K562 (cell line): ENCODE data around the gene IL4R. TPM values are rescaled to one million over a fixed set of nuclear protein-coding genes. Genes with fewer than 3 reads are reported as not detected.

Source experiments
- ATAC-seq: fragments of 200-7000 bp; cut with Tn5 transposase; 3 replicates; pipeline ENCODE4 v1.9.1; 2020; ENCODE audit warnings: moderate library complexity
- BruUV-seq: library from RNA; stranded (reverse); fragments of 400-500 nt; replicated peaks from 2 replicates; lab custom pipeline; 2021; lab: Mats Ljungman, UMichigan
- CTCF ChIA-PET: fragments of 300-600 bp; formaldehyde crosslinking; extraction: SDS; loops from one replicate; lab custom pipeline; 2021; ENCODE audit warnings: low intra/inter-chr PET ratio; lab: Yijun Ruan, JAX
- POLR2A ChIA-PET: fragments of 300-600, 350-650 bp; sonication (Branson Sonifier 250); formaldehyde crosslinking; extraction: SDS; loops from one replicate; lab custom pipeline; 2021; ENCODE audit warnings: antibody characterized with exemption, inconsistent platforms; lab: Yijun Ruan, JAX
- DNase-seq, 4 experiments: peaks; one replicate each; pipeline versions ENCODE4 v3.0.0 to v3.0.0-alpha.2; 2011 to 2018; ENCODE audit warnings: low spot score in 3 of 4, mixed read lengths in 3 of 4; ENCODE audit errors: extremely low read depth in 1 of 4
- FAIRE-seq: peaks from 2 replicates; lab custom pipeline; 2011; peaks lifted over from hg19 to GRCh38; lab: Jason Lieb, UNC
- H2AFZ ChIP-seq: 2 replicates; pipeline ENCODE4 v1.6.0; 2011; ENCODE audit warnings: low read depth, low read length, control low read depth, inconsistent platforms
- H3K27ac ChIP-seq: fragments of 200-600 bp; 3 replicates; pipeline ENCODE4 v1.8.0; 2011; ENCODE audit warnings: low read depth, mild to moderate bottlenecking, control low read depth, inconsistent platforms, low read length, moderate library complexity, mixed read lengths; ENCODE audit errors: extremely low read depth
- H3K27me3 ChIP-seq, 2 experiments: fragments of 300-600 bp in 1 of 2; 2 replicates in 1 of 2; 3 replicates in 1 of 2; pipeline versions ENCODE4 v1.6.0 to v1.8.0; 2011; ENCODE audit warnings: inconsistent platforms in 2 of 2, low read length in 2 of 2, mild to moderate bottlenecking in 1 of 2, mixed read lengths in 1 of 2, moderate library complexity in 1 of 2; ENCODE audit not compliant: control insufficient read depth in 2 of 2, insufficient read depth in 2 of 2
- H3K36me3 ChIP-seq: fragments of 300-600 bp; 3 replicates; pipeline ENCODE4 v1.8.0; 2011; ENCODE audit warnings: mild to moderate bottlenecking, low read length, inconsistent platforms; ENCODE audit not compliant: control insufficient read depth, insufficient read depth
- H3K4me1 ChIP-seq, 2 experiments: fragments of 200-600 bp in 1 of 2; replicated peaks in 1 of 2; 2 replicates in 1 of 2; 3 replicates in 1 of 2; pipeline versions ENCODE4 v1.5.1 to v1.8.0; 2011; ENCODE audit warnings: inconsistent platforms in 2 of 2, low read length in 2 of 2, mild to moderate bottlenecking in 1 of 2, mixed read lengths in 1 of 2, moderate library complexity in 1 of 2; ENCODE audit not compliant: control insufficient read depth in 2 of 2, insufficient read depth in 2 of 2
- H3K4me2 ChIP-seq: 2 replicates; pipeline ENCODE4 v1.6.1; 2011; ENCODE audit warnings: low read length, control low read depth, inconsistent platforms, mixed read lengths; ENCODE audit not compliant: insufficient read depth
- H3K4me3 ChIP-seq: fragments of 200-600 bp; sonication (generic), shearing (Covaris generic); 2 replicates; pipeline ENCODE4 v1.5.1; 2016; ENCODE audit warnings: control low read depth, inconsistent platforms
- H3K79me2 ChIP-seq: fragments of 200-600 bp; 3 replicates; pipeline ENCODE4 v1.8.0; 2011; ENCODE audit warnings: low read length, inconsistent platforms; ENCODE audit not compliant: control insufficient read depth, insufficient read depth
- H3K9ac ChIP-seq, 2 experiments: 2 replicates each; pipeline versions ENCODE4 v1.6.0 to v1.6.1; 2011; ENCODE audit warnings: low read depth in 2 of 2, low read length in 2 of 2, control low read depth in 1 of 2, inconsistent platforms in 1 of 2, mild to moderate bottlenecking in 1 of 2, mixed read lengths in 1 of 2; ENCODE audit not compliant: insufficient read depth in 1 of 2
- H3K9me1 ChIP-seq: one replicate; pipeline ENCODE4 v1.6.0; 2011; ENCODE audit warnings: inconsistent platforms, mild to moderate bottlenecking, low read length, moderate library complexity; ENCODE audit not compliant: control insufficient read depth, insufficient read depth
- H3K9me3 ChIP-seq: replicated peaks from 2 replicates; pipeline ENCODE4 v1.5.1; 2011; ENCODE audit warnings: low read depth, low read length, inconsistent platforms; ENCODE audit not compliant: control insufficient read depth, insufficient read depth
- H4K20me1 ChIP-seq: replicated peaks from 2 replicates; pipeline ENCODE4 v1.6.1; 2011; ENCODE audit warnings: low read length, inconsistent platforms, mixed read lengths; ENCODE audit not compliant: control insufficient read depth, insufficient read depth
- BCOR ChIP-seq: fragments of 450-650 bp; IDR thresholded peaks from 2 replicates; pipeline ENCODE4 v1.6.1; 2016
- ELF2 ChIP-seq: fragments of 250-450 bp; sonication (Bioruptor Pico); IDR thresholded peaks from 2 replicates; pipeline ENCODE4 v1.5.0; 2021; ENCODE audit warnings: mild to moderate bottlenecking
- ETS2 ChIP-seq: IDR thresholded peaks from 2 replicates; pipeline ENCODE4 v1.6.1; 2016; ENCODE audit warnings: borderline replicate concordance, missing genetic modification characterization, mild to moderate bottlenecking, moderate library complexity, missing compliant biosample characterization; ENCODE audit not compliant: poor library complexity, severe bottlenecking
- RBM17 ChIP-seq: fragments of 200-400 bp; formaldehyde crosslinking; IDR thresholded peaks from 2 replicates; pipeline ENCODE4 v1.6.1; 2017; ENCODE audit warnings: low read depth, mild to moderate bottlenecking, low read length, borderline replicate concordance
- RBM25 ChIP-seq: fragments of 200-400 bp; formaldehyde crosslinking; IDR thresholded peaks from 2 replicates; pipeline ENCODE4 v1.6.1; 2018; ENCODE audit warnings: low read length, low read depth, moderate library complexity; ENCODE audit not compliant: severe bottlenecking
- TAF15 ChIP-seq: fragments of 200-400 bp; formaldehyde crosslinking; IDR thresholded peaks from 2 replicates; pipeline ENCODE4 v1.6.1; 2017; ENCODE audit warnings: mild to moderate bottlenecking, low read depth, low read length, moderate library complexity
- TCFL5 ChIP-seq: fragments of 250-450 bp; sonication (Bioruptor Pico); conservative IDR thresholded peaks from 2 replicates; pipeline ENCODE4 v1.6.1; 2021; ENCODE audit warnings: mild to moderate bottlenecking, moderate library complexity, matching md5 sums
- ZNF589 ChIP-seq: fragments of 200-800 bp; sonication (Bioruptor generic); IDR thresholded peaks from 2 replicates; pipeline ENCODE4 v1.6.1; 2016; ENCODE audit warnings: low read depth, missing genetic modification characterization, missing compliant biosample characterization
- WGBS: fragments of 100-300 bp; shearing (Covaris generic); methylation state at CpG from one replicate; pipeline ENCODE4 v1.1.6; 2016; ENCODE audit warnings: low coverage, mixed read lengths; ENCODE audit not compliant: insufficient coverage; ENCODE audit errors: missing lambda C conversion rate; 5-methylcytosine and 5-hydroxymethylcytosine counted together
- in situ Hi-C: fragments of 300-500 bp; cut with MboI; formaldehyde crosslinking; loops from 4 replicates; pipeline ENCODE4 v1.15.0; 2018; ENCODE audit warnings: inconsistent platforms, mixed read lengths
- intact Hi-C: fragments of 100-400 bp; cut with micrococcal nuclease; formaldehyde crosslinking; loops from 2 replicates; pipeline ENCODE4 v1.14.2; 2022
- polyA plus RNA-seq, 8 experiments: library from polyadenylated mRNA; depleted of rRNA in 4 of 8; stranded (reverse) in 5 of 8; unstranded in 3 of 8; fragments of >200 nt; fragmentation: Nextera tagmentation in 2 of 8; fragmentation: Illumina TruSeq in 1 of 8; extraction: Ambion mirVana in 2 of 8; extraction: Trizol in 1 of 8; gene quantifications; 2 replicates each; pipeline versions ENCODE4 v1.2.1 to v1.2.3, GENCODE V29; 2011 to 2014; ENCODE audit warnings: inconsistent platforms in 1 of 8, missing spikeins in 1 of 8
- total RNA-seq, 7 experiments: library from RNA; depleted of rRNA in 6 of 7; stranded (reverse); fragments of >200 nt in 6 of 7; fragmentation: Illumina TruSeq in 2 of 7; extraction: Trizol in 2 of 7; gene quantifications; 2 replicates each; pipeline versions ENCODE4 v1.2.1 to v1.2.3, GENCODE V29; 2011 to 2021; ENCODE audit warnings: low replicate concordance in 1 of 7

Gene IL4R
- total and polyA plus RNA-seq, 9 of the 15 experiments (the other 6 are each of a cell fraction or from before 2014, with no cell fraction given), result 0.17 to 5.8 (median 3.3) TPM

GRCh38 chr16:27359051-27359450 is 45.3 kb downstream of the IL4R start (continued):
- TF ChIP-seq ZNF589 (CRISPR knock-in tag), result no peak
- TF ChIP-seq ELF2 (CRISPR knock-in tag), result no peak
- TF ChIP-seq ETS2 (tag), result no peak
- no peak for TF ChIP-seq RBM17
- TF ChIP-seq TCFL5 (CRISPR knock-in tag), result no peak

- CTCF ChIA-PET, result no interaction called here
- intact Hi-C loops, result no loop called here
- FAIRE-seq, result no peak
These were observed 45.8 kb downstream of the IL4R start for GRCh38 chr16:27359615-27360014.

More at GRCh38 chr16:27359615-27360014, 45.8 kb downstream of the IL4R start:
- peak; percentile 69; the same call in 1 of the 2 replicates for TF ChIP-seq BCOR
- TF ChIP-seq TAF15, result no peak
- peak; percentile 70 for TF ChIP-seq RBM25
- TF ChIP-seq, all 486 proteins: peak for 2
- BruUV-seq, result no TSS peak
- Histone ChIP-seq H3K27ac (no peak overlapping the region), H3K9me3 (no peaks in the 10 kb centered on the region; the same call in 1 of the 2 replicates), H3K9me1 (no peaks in the 10 kb centered on the region), H3K9ac (no peak overlapping the region), H3K27me3 (peaks cover 0 to 10% of the 10 kb centered on the region in 2 experiments; a peak in 3 of 5 replicates), H3K4me1 (peaks cover 0 to 4% of the 10 kb centered on the region in 2 experiments; a peak in 2 of 5 replicates), H3K79me2 (no peaks in the 10 kb centered on the region), H3K4me2 (no peak overlapping the region), H3K36me3 (no peaks in the 10 kb centered on the region), H4K20me1 (no peaks in the 10 kb centered on the region), H2AFZ (no peak overlapping the region), H3K4me3 (no peak overlapping the region)
- WGBS, result 18% methylated on average over 3 of the region's 6 CpGs
- ATAC-seq (no peak), DNase-seq (no peak)
- POLR2A ChIA-PET, result interaction anchor here (0.7 kb wide), 1 partner anchor 901 kb away, joined by 3 read pairs; no protein-coding TSS in a partner anchor
- in situ Hi-C loops, result no loop called here
